GM18511 (cell line): ENCODE measurements around the gene ZAP70.

Experiments used
- ATAC-seq: cut with Tn5 transposase; IDR thresholded peaks from one replicate; pipeline ENCODE4 v1.9.1; 2021; ENCODE audit warnings: mild to moderate bottlenecking, moderate library complexity; ENCODE audit not compliant: unreplicated experiment

Gene ZAP70

GRCh38 chr2:97715951-97716694 lies 2.7 kb downstream of the ZAP70 start:
- no peak for ATAC-seq

- no peak for ATAC-seq
These were observed 3.6 kb downstream of the ZAP70 start for GRCh38 chr2:97716695-97717612.

GRCh38 chr2:97717613-97717995 lies 4.2 kb downstream of the ZAP70 start:
- ATAC-seq, result no peak

GRCh38 chr2:97718051-97718882 lies 4.9 kb downstream of the ZAP70 start:
- peak; percentile 75 for ATAC-seq

- peak; percentile 30 for ATAC-seq
These were observed 5.6 kb downstream of the ZAP70 start for GRCh38 chr2:97718942-97719341.

- no peak for ATAC-seq
These were observed 6.2 kb downstream of the ZAP70 start for GRCh38 chr2:97719362-97720155.

GRCh38 chr2:97720746-97721145 lies 7.4 kb downstream of the ZAP70 start:
- no peak for ATAC-seq

GRCh38 chr2:97722227-97722626 lies 8.9 kb downstream of the ZAP70 start:
- no peak for ATAC-seq

- no peak for ATAC-seq
These were observed 10.0 kb downstream of the ZAP70 start for GRCh38 chr2:97723156-97724072.

- no peak for ATAC-seq
These were observed 10.7 kb downstream of the ZAP70 start for GRCh38 chr2:97724073-97724410.

GRCh38 chr2:97724501-97724900 lies 11.1 kb downstream of the ZAP70 start:
- no peak for ATAC-seq

- no peak for ATAC-seq
These were observed 11.7 kb downstream of the ZAP70 start for GRCh38 chr2:97724946-97725688.

GRCh38 chr2:97726261-97727064 lies 13.1 kb downstream of the ZAP70 start:
- no peak for ATAC-seq

GRCh38 chr2:97727296-97727695 lies 13.9 kb downstream of the ZAP70 start:
- no peak for ATAC-seq

- no peak for ATAC-seq
These were observed 14.8 kb downstream of the ZAP70 start for GRCh38 chr2:97728091-97728731.

GRCh38 chr2:97730245-97730644 lies 16.9 kb downstream of the ZAP70 start:
- no peak for ATAC-seq

- ATAC-seq, result no peak
These were observed 18.1 kb downstream of the ZAP70 start for GRCh38 chr2:97731274-97732020.
